ENCODE results near the gene RHBDD1. TPM values are rescaled to one million over a fixed set of nuclear protein-coding genes. Genes with fewer than 3 reads are reported as not detected.
"Not testable (repeated sequence)": the region's sequence is repeated elsewhere in the genome, so short reads cannot be mapped to it uniquely, and the experiment has no call there.

RHBDD1 gene
- polyA plus RNA-seq, 4 donors, result 22.9 to 34.1 (median 25.5) TPM

DNA sequence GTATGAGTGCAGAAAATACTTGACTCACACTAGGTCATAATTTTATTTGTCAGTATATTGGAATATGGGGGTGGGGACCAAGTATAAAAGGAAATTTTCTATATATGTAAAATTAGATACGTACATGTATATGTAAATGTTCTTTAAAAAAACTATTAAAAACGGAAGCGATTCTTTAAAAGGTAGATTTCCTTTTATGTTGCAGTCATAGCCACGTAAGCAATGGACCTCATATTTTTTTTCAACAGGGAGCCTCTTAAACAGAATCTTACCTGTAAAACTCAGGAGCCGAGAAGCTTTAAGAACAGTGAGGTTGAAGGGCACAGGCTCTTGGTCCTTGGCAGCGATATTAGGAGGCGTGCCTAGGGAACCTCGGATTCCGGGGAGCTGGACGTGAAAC lies 3.3 kb downstream of the RHBDD1 start:
- no peak for DNase-seq (ENCODE audit: low read depth in 4 of 4, low spot score in 3 of 4)

DNA sequence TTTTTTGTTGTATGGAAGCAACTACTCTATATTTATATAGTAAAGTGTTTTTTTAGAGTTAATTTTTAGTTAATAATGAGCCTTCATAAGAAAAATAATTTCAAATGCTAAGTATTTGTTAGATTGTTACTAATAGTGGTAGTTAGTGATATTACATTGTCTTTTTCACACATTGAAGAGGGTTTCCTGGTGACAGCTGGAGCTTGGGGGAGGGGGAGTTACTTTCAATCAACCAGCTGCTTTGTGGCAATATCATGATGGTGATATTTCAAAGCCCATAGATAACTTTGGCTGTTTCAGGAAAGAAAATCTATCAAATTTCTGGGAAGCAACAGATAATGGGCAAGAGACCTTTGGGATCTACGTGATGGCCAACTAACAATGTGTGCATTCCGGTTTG lies 4.1 kb downstream of the RHBDD1 start:
- no peak for DNase-seq (ENCODE audit: low read depth in 4 of 4, low spot score in 3 of 4)

DNA sequence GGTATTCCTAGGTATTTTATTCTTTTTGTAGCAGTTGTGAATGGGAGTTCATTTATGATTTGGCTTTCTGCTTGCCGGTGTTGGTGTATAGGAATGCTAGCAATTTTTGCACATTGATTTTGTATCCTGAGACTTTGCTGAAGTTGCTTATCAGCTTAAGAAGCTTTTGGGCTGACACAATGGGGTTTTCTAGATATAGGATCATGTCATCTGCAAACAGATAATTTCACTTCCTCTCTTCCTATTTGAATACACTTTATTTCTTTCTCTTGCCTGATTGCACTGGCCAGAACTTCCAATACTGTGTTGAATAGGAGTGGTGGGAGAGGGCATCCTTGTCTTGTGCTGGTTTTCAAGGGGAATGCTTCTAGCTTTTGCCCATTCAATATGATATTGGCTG lies 7.1 kb downstream of the RHBDD1 start:
- DNase-seq (ENCODE audit: low read depth in 4 of 4, low spot score in 3 of 4), result not testable (repeated sequence)

DNA sequence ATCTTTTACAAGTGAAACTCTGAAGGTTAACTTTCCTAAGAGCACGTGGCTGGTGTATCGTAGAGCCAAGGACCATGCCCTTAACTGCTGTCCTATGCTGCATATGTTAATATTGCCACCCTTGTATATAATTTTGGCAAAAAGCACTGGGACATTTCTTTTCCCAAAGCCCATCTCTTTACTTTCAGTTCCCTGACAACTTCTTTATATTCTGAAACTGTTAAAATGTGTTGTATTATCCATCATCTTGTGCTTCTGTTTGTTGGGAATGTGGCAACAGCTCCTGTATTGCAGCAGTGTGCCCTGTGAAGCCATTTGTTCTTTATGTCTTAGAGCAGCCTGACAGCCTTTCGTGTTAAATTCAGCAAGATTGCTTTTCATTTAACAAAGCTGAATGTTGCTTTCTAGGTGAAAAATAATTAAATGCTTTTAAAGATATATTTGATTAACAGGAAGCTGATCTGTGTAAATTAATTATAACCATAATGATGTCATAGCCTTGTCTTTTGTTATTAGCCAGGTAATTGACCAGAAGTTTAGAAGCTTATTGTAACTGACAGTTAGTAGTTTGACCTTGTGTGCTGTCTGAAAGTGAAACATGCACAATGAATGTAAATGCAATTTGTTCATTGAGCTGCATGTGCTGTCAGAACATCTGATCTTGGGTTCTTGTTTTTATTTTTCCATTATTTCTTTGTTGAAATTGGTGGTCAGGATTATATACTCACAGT lies 9.7 kb downstream of the RHBDD1 start:
- no peak for DNase-seq (ENCODE audit: low read depth in 4 of 4, low spot score in 3 of 4)

DNA sequence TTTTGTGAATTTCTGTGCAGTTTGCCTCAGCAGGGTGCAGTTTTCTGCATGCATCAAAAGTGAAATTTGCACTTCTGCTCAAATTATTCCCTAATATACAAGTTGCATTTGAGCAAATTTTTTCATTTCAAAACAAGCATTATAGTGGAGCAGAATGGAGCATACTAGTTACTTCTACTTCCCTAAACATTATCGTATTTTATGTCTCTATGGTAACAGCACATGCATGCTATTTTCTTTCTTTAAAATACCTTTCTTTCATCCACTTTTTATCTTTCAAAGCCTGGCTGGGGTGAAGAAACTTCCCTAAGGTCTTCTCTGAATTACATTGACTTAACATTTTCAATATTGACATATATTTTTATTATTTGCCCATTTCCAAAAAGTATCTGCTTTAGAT lies 11.2 kb downstream of the RHBDD1 start:
- DNase-seq (ENCODE audit: low read depth in 4 of 4, low spot score in 3 of 4), result no peak

DNA sequence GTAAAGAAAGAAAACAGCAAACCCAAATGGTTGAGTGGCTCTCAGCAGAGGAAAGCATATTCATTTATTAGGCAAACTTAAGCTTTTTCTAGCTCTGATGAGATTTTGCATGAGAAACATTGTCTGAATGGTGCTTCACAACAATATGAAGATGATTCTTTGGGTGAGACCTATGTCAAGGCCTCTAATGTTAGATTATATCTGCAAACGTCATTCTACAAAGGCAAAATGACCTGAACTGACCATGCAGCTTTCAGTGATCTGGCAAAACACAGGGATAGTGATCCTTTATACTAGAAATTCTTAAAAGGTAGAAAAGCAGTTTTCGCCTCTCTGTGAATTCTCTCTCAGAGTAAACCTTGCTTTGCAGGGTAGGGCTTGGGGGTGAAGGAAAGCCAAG lies 11.7 kb downstream of the RHBDD1 start:
- DNase-seq (ENCODE audit: low read depth in 4 of 4, low spot score in 3 of 4), result no peak

DNA sequence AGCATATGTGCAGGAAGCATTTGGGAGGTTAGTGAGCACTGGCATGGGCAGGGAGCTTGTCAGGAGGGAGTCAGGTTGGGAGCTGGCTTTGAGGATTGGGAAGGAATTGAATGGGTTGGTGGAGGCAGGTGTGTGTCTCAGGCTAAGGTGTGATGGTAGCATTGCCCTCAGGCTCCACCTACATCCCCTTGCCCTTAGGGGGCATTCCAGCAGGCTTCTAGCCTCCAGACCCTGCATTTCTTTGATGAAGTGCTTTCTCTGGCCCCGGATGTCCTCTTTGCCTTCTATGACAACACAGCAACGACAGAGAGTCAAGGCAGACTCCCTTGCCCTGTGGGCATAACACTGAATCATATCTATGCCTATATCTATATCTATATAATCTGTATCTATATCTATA lies 13.5 kb downstream of the RHBDD1 start:
- no peak for DNase-seq (ENCODE audit: low read depth in 4 of 4, low spot score in 3 of 4)

DNA sequence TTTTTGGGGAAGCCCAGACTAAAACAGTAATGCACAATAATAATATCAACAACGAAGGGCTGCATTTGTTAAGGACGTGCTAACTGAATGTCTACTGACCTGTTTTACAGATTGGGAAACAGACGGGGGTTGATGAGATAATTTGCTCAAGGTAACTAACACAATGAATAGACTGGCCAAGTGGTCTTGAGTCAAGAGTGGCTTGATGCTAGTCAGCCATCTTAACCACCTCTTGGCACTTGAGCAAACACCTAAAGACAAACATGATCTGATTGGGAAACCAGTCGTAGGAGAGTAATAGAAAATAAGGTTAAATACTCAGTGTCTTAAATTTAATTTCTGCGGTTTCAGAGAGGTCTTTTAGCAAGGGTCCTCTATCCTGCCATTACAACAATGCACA lies 14.2 kb downstream of the RHBDD1 start:
- DNase-seq (ENCODE audit: low read depth in 4 of 4, low spot score in 3 of 4), result no peak

DNA sequence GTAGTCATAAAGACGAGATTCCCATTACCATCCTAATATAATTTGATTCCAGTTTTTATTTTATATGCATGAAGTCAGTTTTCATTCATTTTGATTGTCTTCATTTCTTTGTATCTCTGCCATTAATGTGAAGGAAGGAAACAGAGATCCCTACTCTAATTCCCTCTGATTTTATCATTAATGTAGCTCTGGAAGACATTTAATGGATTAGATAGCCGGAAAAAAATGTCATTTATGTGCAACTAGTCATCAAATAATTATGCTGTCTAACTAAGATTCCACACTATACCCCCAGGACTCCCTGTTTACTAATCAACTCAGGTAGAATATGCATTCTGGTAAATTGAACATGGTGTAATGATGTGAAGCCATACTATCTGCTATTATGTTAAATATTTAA lies 19.9 kb downstream of the RHBDD1 start:
- DNase-seq (ENCODE audit: low read depth in 4 of 4, low spot score in 3 of 4), result no peak

DNA sequence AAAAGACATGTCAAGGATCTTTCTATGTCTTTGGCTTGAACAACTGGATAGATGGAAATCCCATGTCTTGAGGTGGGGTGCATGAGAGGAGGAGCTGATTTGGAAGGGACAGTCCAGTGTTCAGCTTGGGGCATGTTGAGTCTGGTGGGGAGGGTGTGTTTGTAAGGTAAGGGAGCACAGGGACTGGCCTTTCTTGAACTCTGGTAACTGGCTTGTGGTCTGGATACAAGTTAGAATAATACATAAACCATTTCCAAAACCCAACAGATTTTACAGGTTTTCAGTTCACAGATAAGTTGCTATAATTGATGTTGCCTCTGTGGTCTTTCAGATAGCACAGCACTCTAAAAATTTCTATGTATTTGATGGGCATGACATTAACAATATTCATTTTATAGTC lies 24.2 kb downstream of the RHBDD1 start:
- no peak for DNase-seq (ENCODE audit: low read depth in 4 of 4, low spot score in 3 of 4)

DNA sequence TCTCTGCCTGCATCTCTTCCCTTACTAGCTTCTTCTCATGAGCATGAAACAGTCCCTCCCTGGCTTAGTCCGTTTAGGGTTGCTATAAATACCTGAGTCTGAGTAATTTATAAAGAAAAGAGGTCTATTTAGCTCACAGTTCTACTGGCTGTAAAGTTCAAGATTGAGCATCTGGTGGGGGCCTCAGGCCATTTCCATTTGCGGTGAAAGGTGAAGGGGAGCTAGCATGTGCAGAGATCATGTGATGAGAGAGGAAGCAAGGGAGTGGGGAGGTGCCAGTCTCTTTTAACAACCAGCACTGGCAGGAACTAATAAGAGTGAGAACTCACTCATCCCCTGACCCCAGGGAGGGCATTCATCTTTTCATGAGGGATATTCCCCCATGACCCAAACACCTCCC lies 26.8 kb downstream of the RHBDD1 start:
- no peak for DNase-seq (ENCODE audit: low read depth in 4 of 4, low spot score in 3 of 4)

DNA sequence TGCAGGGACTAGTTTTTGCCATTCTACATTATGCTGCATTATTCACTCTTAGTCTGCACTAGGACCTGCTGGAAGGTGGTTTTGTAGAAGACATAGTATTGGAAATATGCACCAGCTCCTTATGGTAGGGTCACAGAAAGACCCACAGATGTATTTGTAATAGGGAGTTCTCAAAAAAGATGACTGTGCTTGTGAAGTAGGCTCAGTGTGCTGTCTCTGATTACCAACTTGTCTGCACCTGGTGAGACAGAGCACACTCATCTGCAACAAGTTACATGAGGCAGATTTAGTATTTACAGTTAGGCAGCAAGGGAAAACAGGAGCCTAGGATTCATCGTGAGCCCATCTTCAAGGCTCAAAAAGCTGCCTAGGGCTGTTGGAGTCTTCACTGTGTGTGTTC lies 29.4 kb downstream of the RHBDD1 start:
- no peak for DNase-seq (ENCODE audit: low read depth in 4 of 4, low spot score in 3 of 4)

DNA sequence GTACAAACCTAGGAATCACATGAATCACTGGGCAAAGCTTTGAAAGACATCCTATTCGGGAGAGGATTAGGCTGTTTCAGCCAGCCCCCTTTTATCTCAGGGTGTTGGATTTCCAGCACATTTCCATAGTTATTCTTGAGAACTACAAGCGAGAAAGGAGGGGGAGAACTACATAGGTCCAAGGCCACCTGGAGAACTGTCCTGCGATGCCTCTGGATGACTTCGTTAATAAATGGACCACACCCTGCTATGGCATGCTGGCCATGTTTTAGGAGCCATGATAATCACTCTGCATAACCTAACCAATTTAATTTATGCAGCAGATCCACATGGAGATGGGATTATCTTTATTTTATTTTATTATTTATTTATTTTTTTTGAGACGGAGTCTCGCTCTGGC lies 29.9 kb downstream of the RHBDD1 start:
- no peak for DNase-seq (ENCODE audit: low read depth in 4 of 4, low spot score in 3 of 4)

DNA sequence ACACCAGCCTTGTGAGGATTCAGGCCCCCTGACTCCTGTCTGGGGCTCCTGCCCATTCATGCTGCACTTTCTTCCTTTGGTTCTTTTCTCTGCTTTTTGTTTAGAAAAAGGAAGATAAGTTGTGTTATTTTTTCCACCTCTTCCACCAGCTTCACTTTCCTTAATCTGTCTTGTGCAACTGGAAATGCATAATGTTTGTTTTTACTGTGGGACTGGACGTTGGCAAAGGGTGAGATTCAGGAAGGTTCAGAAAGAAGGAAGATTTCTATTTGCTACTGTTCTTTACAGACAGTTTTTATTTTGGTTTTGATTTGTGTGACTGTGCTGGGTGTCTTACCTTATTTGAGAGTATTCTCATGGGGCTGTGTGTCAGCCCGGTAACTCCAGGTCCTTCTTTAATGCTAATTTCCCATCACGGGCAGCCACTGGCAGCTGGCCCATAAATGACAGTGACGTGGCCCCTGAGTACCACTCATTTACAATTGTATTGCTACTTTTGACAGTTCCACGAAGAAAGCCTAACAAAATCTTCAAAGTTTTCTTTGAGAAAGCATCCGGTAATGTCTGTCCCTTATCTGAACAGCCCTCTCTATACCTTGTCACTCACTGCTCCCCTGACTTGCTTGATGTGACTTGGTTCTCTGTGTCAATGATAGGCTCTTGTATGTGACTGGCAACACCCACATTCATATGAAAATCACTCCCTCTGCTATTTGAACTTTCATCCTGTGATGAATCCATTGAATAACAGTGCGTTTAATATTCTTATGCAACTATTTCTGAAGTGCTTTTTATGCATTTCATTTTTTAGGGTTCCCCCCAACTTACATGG lies 32.7 kb downstream of the RHBDD1 start:
- DNase-seq (ENCODE audit: low read depth in 4 of 4, low spot score in 3 of 4), result no peak

DNA sequence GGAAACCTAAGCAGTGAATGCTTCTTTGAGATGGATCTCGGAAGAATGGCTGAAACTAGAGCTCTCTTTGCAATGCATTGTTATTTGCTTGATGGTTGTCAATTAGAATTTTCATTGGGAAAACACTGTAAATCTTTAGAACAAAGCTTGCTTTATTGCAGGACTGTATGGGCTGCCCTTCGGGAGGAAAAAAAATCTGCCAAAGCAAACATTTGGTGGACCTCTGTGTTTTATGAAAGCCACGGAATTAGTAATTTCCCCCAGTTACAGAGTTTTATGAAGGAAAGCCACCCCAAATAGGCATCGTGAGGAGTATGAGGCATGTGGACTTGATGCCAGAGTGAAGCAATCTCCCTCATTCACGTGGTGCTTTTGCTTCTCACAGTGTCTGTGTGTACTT lies 33.5 kb downstream of the RHBDD1 start:
- no peak for DNase-seq (ENCODE audit: low read depth in 4 of 4, low spot score in 3 of 4)

DNA sequence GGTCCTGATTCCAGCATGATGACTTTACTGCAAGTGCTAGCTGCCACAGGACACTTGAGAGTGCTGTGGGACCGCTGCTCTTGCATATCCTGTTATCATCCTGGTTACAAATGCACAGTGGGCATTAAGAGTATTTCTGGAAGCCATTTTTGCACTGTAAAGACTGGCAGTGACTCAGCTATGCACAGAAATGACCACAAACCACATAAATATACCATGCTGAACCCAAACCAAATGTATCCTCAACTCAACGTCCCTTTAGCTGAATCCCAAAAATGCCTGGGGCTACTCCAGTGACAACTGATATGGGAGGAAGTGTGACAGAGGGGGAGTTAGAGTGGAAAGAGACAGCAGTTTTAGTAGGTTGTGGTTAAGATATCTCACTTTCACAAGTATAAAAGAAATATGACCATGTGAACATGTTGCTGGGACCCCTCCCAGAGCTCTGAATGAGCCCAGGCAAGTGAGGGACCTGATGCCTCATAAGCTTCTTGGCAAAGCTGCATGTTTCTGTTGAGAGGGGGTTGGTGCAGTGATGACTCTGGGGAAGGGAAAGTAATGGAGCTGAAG lies 37.3 kb downstream of the RHBDD1 start:
- no peak for DNase-seq (ENCODE audit: low read depth in 4 of 4, low spot score in 3 of 4)

DNA sequence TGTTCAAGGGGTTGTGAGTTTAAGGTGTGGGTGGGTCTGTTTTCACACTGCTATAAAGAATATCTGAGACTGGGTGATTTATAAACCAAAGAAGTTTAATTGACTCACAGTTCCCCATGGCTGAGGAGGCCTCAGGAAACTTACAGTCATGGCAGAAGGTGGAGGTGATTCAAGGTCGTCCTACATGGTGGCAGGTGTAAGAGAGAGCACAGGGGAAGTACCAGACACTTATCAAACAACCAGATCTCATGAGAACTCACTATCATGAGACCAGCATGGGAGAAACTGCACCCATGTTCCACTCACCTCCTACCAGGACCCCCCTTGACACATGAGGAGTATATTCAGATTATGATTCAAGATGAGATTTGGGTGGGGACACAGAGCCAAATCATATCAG lies 38.0 kb downstream of the RHBDD1 start:
- no peak for DNase-seq (ENCODE audit: low read depth in 4 of 4, low spot score in 3 of 4)

DNA sequence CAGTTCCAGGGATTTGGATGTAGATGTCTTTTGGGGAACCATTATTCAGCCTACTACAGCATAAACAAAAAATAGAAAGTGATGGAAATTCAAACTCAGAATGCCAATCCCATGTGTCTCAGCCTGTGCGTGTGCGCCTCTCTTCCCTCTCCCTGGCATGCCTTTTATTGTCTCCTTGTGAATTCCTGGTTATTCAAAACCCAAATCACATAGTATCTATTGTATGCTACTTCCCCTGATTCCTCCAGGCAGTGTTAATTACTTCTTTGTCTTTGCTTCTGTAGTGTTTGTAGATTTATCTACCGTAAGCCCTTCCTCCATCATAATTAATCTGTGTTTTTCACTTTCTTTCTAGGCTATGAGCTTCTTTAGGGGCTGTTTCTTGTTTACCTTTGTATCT lies 38.9 kb downstream of the RHBDD1 start:
- DNase-seq (ENCODE audit: low read depth in 4 of 4, low spot score in 3 of 4), result no peak

DNA sequence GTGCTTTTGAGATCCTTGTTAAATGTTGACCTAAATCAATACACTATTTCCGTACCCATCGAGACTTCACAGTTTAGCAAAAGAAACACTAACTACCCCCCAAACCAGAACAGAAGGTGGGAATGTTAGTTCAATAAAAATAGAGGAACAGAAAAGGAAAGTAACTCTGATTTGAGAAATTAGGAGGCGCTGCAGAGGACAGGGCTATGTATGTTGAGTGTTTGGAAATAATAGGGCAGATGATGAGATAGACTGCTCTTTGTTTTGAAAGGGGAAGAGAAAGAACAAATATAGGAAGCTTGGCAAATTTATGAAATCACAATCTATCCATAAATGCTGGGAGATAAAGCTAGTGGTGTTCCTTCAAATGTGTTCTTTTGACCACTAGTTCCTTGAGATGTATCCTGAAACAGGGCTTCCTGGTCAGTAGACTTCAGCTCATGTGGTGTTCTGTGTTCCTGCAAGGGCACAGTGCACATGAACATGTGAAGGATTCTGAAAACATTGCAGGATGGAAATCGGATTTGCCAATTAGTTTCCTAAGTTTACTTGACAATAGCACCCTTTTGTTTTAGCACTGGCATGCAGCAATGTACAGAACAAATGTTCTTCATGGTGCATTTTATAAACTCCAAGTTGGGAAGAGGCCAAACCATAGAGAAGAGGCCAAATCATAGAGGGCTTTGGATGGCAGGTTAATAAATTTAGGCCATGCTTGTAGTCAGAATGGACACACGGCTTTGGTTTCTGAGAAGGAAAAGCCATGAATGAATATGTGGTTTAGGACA lies 39.8 kb downstream of the RHBDD1 start:
- no peak for DNase-seq (ENCODE audit: low read depth in 4 of 4, low spot score in 3 of 4)

DNA sequence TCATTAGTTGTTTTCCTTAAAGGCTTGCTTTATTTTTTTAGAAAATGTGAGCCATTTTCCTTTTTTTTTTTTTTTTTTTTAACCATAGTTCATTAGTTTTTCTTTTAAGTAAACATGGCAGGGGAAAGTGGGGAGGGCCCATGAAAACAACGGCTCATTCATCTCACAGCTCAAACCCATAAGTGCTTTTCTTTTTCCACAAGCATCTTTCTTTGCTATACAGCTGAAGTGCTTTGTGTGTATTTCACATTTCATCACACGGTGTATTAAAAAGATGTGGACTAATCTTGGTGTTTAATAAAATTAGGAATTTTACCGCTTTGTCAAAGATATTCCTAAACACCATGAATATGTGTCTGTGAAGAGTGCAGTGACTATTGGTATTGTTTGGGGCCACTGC lies 41.6 kb downstream of the RHBDD1 start:
- DNase-seq (ENCODE audit: low read depth in 4 of 4, low spot score in 3 of 4), result no peak

DNA sequence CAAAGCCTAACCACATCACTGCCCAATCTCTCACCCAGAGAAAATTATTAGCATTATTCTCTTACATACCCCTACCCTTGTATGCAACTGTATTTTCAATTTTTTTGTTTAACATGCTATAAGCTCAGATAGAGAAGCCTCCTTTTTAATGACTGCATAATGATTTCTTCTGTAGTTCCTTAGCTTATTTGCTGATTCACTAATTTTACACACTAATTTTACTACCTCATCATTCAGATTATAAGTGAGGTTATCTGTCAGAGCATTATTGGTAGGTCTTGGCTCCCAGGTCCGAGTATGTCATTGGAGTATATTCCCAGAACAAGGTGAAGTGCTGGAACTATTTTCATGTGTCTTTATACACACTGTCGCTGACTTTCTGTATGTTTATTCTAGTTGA lies 45.4 kb downstream of the RHBDD1 start:
- DNase-seq (ENCODE audit: low read depth in 4 of 4, low spot score in 3 of 4), result no peak

All from left renal pelvis (tissue), 4 donors.